ENCODE data around the gene TBC1D3B.

- TF ChIP-seq POLR2A (IDR thresholded peaks at IDR 0.05; ENCODE audit: low read depth, low read length) (no peak), TAF1 (IDR thresholded peaks at IDR 0.05; ENCODE audit: low read depth, low read length) (no peak)
These were observed 41.0 kb downstream of the TBC1D3B start for GRCh38 chr17:36135465-36135864.

All from GM12891 (cell line).